Epithelial cell of esophagus (primary cell): ENCODE results near the gene RERG.

ENCODE experiments used
- DNase-seq: peaks from one replicate; pipeline ENCODE4 v3.0.0; 2010; ENCODE audit warnings: low read depth
- H3K4me3 ChIP-seq: 2 replicates; pipeline ENCODE4 v1.5.1; 2011; ENCODE audit warnings: mild to moderate bottlenecking, low read length, control low read depth
- TF ChIP-seq, protein P1 (sequence below): IDR thresholded peaks from 2 replicates; pipeline ENCODE4 v1.5.1; 2011; ENCODE audit warnings: low read depth, mild to moderate bottlenecking, low read length, control low read depth, inconsistent platforms; ENCODE audit not compliant: insufficient read depth; ENCODE audit errors: missing control alignments

RERG gene

DNA sequence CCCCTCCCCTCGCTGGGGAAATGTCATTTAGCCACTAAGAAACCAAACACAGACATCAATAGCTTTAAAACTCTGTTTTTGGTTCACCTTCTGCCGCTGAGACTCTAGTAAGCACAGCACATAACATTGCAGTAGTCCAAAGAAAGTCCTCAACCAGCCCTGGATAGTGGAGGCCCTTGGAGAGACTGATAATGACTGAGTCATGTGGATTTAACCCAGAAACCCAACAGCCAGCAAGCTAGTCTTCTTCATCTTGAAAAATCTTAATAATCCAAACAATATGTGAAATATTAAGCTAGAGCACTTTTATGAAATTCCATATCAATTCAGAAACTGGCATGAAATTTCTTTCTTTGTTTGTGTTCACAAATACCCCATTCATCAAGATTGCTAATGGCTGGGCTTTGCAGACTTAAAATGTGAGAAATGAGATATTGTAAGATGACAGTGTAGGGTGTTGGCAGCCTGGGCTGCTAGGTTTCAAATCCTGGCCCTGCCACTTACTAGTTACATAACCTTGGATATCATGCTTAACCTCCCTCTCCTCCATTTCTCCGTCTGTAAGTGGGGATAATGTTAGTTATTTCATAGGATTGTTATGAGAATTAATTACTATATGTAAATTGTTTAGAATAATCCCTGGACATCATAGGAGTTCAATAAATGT lies 40.1 kb downstream of the RERG start:
- no peak overlapping the region for H3K4me3 ChIP-seq
- TF ChIP-seq, protein P1, sequence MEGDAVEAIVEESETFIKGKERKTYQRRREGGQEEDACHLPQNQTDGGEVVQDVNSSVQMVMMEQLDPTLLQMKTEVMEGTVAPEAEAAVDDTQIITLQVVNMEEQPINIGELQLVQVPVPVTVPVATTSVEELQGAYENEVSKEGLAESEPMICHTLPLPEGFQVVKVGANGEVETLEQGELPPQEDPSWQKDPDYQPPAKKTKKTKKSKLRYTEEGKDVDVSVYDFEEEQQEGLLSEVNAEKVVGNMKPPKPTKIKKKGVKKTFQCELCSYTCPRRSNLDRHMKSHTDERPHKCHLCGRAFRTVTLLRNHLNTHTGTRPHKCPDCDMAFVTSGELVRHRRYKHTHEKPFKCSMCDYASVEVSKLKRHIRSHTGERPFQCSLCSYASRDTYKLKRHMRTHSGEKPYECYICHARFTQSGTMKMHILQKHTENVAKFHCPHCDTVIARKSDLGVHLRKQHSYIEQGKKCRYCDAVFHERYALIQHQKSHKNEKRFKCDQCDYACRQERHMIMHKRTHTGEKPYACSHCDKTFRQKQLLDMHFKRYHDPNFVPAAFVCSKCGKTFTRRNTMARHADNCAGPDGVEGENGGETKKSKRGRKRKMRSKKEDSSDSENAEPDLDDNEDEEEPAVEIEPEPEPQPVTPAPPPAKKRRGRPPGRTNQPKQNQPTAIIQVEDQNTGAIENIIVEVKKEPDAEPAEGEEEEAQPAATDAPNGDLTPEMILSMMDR = no peak
- no peak for DNase-seq

GRCh38 chr12:15180325-15180724 lies 40.9 kb downstream of the RERG start:
- DNase-seq = no peak
- TF ChIP-seq, protein P1 = no peak
- H3K4me3 ChIP-seq = no peak overlapping the region

DNA sequence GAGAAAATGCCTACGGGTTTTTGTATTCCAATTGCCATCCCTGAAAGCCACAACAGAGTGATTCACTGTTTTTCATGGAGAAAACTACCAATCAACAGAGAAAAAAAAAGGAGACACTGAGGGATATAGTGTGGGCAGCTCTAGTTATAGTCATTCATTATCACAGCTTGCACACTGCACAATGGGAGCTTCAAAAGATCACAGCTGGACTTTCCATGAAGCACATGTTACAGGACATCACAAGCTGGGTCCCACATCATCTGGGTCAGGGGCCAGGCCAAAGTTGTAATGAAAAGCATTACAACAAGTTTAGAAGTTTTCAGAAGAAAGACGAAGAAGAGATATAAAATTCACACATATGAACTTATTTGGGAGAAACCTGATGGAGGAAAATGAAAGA lies 41.5 kb downstream of the RERG start:
- H3K4me3 ChIP-seq = no peak overlapping the region
- TF ChIP-seq, protein P1 = no peak
- DNase-seq = no peak

- no peak overlapping the region for H3K4me3 ChIP-seq
- no peak for DNase-seq
- TF ChIP-seq, protein P1 = no peak
These were observed 48.1 kb downstream of the RERG start for GRCh38 chr12:15173142-15173541.

DNA sequence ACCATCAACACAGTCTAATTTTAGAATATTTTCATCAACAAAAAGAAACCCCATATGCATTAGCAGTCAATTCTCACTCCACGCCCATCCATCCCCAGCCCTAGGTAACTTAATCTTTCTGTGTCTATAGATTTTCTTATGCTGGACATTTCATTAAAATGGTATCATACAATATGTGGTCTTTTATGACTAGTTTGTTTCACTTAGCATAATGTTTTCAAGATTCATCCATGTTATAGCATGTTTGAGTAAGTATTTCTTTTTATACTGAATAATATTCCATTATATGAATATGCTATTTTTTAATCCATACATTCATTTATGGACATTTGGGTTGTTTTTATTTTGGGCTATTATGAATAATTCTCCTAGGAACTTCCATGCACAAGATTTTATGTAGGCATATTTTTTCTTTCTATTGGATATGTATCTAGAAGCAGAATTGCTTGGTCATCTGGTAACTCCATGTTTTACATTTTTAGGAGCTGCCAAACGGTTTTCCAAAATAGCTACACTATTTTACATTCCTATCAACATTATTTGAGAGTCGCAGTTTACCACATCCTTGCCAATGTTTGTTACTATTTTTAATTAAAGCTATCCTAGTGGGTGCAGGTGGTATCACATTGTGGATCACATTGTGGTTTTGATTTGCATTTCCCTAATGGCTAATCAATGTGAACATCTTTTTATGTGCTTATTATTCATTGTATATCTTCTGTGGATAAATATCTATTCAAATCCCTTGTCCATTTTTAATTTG lies 49.0 kb downstream of the RERG start:
- no peak for DNase-seq
- H3K4me3 ChIP-seq = no peak overlapping the region
- TF ChIP-seq, protein P1 = no peak

DNA sequence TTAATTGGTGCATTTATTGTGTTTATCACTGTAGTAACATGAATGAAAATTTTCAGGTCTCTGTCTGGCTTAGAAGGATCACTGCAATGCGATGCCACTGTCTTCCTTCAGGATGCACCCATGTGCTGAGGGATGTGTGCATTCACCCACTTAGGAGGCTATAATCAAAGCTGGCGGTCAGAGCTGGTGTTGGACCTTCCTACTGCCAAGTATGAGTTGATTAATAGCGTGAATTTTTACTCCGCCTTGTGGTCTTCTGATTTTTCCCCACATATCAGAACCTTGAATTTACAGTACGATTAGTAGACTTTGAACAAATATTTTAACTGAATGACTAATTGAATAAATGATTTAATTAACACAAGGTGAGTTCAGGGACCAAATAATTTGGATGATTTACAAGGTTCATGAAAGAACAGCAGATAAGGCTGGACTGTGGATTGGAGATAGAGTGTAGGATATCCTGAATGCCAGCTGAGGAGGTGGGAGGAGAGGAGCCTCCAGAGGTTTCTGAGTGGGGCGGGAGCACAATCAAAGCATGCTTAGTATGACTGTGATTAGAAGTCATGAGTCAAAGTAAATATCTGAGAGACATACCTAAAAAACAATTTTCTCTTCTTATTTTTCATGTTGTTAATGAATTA lies 50.1 kb downstream of the RERG start:
- TF ChIP-seq, protein P1 = no peak
- no peak for DNase-seq
- H3K4me3 ChIP-seq = no peak overlapping the region
